Tibial artery (tissue), 4 donors: ENCODE results near the gene NFATC3.

Experiments
- DNase-seq, 2 donors: peaks; one replicate each; pipeline ENCODE4 v3.0.0-alpha.2; 2019
- H3K27ac ChIP-seq, 2 donors: fragments of 200-600 bp; sonication (generic) in 1 of 2; 1 replicate in 1 of 2; 2 replicates in 1 of 2; pipeline ENCODE4 v1.5.1; 2018 to 2019; ENCODE audit warnings: mild to moderate bottlenecking in 1 of 2
- H3K27me3 ChIP-seq, 2 donors: fragments of 200-600 bp; sonication (generic) in 1 of 2; one replicate each; pipeline versions ENCODE4 v1.5.1 to v1.6.0; 2016 to 2019
- H3K36me3 ChIP-seq, 3 donors: fragments of 200-600 bp; sonication (generic) in 2 of 3; one replicate each; pipeline ENCODE4 v1.5.1; 2016 to 2019; ENCODE audit warnings: mild to moderate bottlenecking in 2 of 3
- H3K4me1 ChIP-seq, 4 donors: fragments of 200-600 bp; sonication (generic) in 2 of 4; 1 replicate in 3 of 4; 2 replicates in 1 of 4; pipeline ENCODE4 v1.5.1; 2016 to 2019
- H3K4me3 ChIP-seq, 2 donors: fragments of 200-600 bp; sonication (generic) in 1 of 2; 1 replicate in 1 of 2; 2 replicates in 1 of 2; pipeline ENCODE4 v1.5.1; 2018 to 2019; ENCODE audit warnings: mild to moderate bottlenecking in 2 of 2
- H3K9me3 ChIP-seq, 3 donors: fragments of 200-600 bp; sonication (generic) in 1 of 3; one replicate each; pipeline ENCODE4 v1.5.1; 2016 to 2019
- intact Hi-C: fragments of 100-400 bp; cut with DNase I; formaldehyde crosslinking; loops from one replicate; pipeline ENCODE4 v1.15.0; 2023; ENCODE audit warnings: low total_unique reads
- TF ChIP-seq, protein P1 (sequence below), 2 experiments: fragments of 200-600 bp in 1 of 2; fragments of 450-650 bp in 1 of 2; IDR thresholded peaks; one replicate each; pipeline ENCODE4 v1.5.1; 2017 to 2019; ENCODE audit warnings: antibody characterized with exemption in 2 of 2, mild to moderate bottlenecking in 1 of 2, moderate library complexity in 1 of 2

The NFATC3 gene

DNA sequence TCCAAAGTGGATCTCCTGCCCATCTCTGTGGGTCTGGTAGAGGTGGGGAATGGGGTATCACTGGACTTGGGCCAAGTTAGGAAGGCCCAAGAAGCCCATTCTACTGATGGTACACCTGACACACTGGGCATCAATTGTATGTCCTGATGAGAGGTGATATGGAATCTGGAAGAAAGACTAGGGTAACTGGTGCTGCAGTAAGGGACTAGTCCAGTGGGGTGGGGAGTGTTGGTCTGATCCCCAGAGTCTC, 5.9 kb upstream of the NFATC3 start:
- intact Hi-C loops = no loop called here
- H3K27me3 ChIP-seq = no peaks in the 10 kb centered on the region
- peaks cover 0 to 12% (median 10%) of the 10 kb centered on the region in 4 donors for H3K4me1 ChIP-seq
- H3K36me3 ChIP-seq = peaks cover 21 to 53% (median 22%) of the 10 kb centered on the region in 3 donors
- DNase-seq = no peak
- TF ChIP-seq, protein P1, sequence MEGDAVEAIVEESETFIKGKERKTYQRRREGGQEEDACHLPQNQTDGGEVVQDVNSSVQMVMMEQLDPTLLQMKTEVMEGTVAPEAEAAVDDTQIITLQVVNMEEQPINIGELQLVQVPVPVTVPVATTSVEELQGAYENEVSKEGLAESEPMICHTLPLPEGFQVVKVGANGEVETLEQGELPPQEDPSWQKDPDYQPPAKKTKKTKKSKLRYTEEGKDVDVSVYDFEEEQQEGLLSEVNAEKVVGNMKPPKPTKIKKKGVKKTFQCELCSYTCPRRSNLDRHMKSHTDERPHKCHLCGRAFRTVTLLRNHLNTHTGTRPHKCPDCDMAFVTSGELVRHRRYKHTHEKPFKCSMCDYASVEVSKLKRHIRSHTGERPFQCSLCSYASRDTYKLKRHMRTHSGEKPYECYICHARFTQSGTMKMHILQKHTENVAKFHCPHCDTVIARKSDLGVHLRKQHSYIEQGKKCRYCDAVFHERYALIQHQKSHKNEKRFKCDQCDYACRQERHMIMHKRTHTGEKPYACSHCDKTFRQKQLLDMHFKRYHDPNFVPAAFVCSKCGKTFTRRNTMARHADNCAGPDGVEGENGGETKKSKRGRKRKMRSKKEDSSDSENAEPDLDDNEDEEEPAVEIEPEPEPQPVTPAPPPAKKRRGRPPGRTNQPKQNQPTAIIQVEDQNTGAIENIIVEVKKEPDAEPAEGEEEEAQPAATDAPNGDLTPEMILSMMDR (IDR thresholded peaks at IDR 0.05) = no peak
- H3K27ac ChIP-seq = peak overlapping the region in 1 of 2 donors; percentile 35
- no peak overlapping the region for H3K4me3 ChIP-seq
- H3K9me3 ChIP-seq = no peaks in the 10 kb centered on the region

DNA sequence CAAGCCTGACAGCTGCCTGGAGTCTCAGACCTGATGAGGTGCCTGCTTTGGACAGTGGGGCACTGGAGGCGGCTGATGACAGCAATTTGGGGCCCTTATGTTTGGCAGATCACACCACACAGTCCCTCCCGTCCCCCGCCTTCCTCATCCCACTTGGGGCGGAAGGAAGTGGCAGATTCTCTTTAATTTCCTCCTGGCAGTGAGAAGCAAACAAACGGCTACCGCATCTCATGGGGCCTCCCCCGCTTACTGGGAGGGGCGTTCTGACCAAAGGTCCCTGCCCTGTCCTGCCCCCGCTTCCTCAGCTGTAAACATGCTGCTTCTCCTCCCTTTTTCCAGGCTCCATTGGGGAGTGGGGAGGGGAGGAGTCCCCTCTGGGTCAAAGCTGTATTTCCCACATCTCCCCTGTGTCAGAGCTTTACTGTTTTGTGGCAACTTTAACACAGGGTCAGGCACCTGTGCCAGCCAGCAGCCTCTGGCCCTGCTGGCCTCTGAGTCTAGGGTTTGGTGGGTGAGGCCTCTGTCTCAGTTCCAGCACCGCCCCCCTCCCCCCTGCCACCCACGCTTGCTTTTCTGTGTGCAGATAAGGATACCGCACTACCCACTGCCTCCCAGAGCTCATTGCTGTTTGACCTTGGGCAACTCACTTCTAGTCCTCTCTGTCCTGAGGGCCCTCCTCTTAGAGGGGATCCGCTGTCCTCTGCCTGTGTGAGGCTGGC, 5.4 kb upstream of the NFATC3 start:
- Histone ChIP-seq H3K4me3 (no peak overlapping the region), H3K9me3 (no peaks in the 10 kb centered on the region), H3K27me3 (no peaks in the 10 kb centered on the region), H3K27ac (peak overlapping the region; percentile 32 to 35), H3K4me1 (peaks cover 0 to 14% (median 11%) of the 10 kb centered on the region in 4 donors), H3K36me3 (peaks cover 19 to 48% (median 20%) of the 10 kb centered on the region in 3 donors)
- TF ChIP-seq, protein P1 (IDR thresholded peaks at IDR 0.05) = no peak
- peak; percentile 69 to 80 for DNase-seq
- intact Hi-C loops = loop anchor here (10.0 kb wide), 1 partner anchor 155 kb away; the partner anchor contains the start of gene ESRP2

DNA sequence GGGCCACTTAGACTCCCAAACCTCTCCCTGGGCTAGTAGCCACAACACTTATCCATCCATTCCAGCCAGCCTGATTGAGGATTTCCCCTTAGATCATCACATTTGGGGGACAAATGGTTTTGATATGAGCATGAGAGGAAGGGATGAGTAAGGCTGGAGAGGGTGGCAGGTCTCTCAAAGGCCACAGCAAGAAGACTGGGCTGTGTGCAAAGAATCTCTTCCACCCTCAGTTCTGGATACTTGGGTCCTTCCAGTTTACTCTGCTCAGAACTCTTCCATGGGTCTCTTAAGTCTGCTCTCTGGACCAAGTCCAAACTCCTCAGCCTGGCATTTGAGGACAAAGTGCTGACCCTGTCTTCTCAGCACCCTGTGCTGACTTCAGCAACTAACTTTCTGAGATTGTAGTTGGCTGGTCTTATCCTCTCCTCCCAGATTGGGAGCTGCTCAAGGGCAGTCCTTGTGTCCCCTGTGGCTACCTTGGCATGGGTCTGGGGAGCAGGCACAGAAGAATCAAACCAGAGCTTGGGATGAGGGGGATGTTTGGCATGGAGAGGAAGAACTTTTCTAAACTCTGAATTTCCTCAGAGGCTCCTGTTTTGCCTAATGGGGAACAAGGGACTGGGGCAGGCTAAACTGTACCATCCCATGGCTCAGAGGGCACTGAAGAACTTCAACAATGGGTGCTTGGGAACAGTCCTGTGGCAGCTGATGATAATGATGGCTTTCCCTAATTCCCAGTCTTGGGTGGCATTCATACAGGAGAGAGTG, 3.1 kb upstream of the NFATC3 start:
- intact Hi-C loops = loop anchor here (2.0 to 10.0 kb wide), 2 partner anchors 57 to 153 kb away; partner anchors contain the start of gene ESRP2
- TF ChIP-seq, protein P1 (IDR thresholded peaks at IDR 0.05) = no peak
- Histone ChIP-seq H3K27ac (peak overlapping the region in 1 of 2 donors; percentile 93), H3K36me3 (peaks cover 0 to 26% (median 7%) of the 10 kb centered on the region in 3 donors), H3K27me3 (no peaks in the 10 kb centered on the region), H3K9me3 (no peaks in the 10 kb centered on the region), H3K4me1 (peaks cover 0 to 17% (median 16%) of the 10 kb centered on the region in 4 donors), H3K4me3 (no peak overlapping the region)
- DNase-seq = no peak

DNA sequence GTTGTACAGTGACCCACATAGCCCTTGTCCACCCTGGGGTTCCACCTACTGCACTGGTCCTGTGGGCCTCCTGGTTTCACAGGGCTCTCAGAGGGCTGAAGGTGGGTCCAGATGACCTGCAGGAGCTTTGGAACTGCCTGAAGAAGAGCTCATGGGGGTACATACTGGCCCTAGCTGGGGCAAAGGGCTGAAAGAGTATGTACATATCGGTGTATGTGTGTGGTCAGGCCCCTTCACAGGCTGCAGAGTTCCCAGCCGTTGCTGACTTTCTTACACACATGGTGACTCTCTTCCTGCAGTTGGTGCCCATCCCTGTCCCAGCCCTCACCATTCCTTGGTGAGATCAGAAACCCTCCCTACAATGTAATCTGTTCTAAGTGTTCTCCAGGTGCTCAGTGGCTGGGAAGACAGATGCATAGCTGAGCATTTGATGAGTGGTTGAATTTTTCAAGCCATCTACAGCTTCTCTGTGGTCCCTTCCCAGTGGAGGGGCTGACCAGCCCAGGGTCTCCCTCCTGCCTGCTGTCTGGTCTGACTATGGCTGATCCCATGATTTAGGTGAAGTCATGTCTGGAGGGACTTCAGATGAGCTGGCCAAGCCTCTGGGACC, 2.4 kb upstream of the NFATC3 start:
- H3K27me3 ChIP-seq = no peaks in the 10 kb centered on the region
- peaks cover 0 to 20% (median under 1%) of the 10 kb centered on the region in 3 donors for H3K36me3 ChIP-seq
- intact Hi-C loops = loop anchor here (2.0 to 10.0 kb wide), 2 partner anchors 58 to 152 kb away; partner anchors contain the start of gene ESRP2
- H3K27ac ChIP-seq = peak overlapping the region; percentile 93 to 99
- TF ChIP-seq, protein P1 (IDR thresholded peaks at IDR 0.05) = no peak
- H3K4me3 ChIP-seq = no peak overlapping the region
- peaks cover 0 to 24% (median 19%) of the 10 kb centered on the region in 4 donors for H3K4me1 ChIP-seq
- no peak for DNase-seq
- H3K9me3 ChIP-seq = no peaks in the 10 kb centered on the region

DNA sequence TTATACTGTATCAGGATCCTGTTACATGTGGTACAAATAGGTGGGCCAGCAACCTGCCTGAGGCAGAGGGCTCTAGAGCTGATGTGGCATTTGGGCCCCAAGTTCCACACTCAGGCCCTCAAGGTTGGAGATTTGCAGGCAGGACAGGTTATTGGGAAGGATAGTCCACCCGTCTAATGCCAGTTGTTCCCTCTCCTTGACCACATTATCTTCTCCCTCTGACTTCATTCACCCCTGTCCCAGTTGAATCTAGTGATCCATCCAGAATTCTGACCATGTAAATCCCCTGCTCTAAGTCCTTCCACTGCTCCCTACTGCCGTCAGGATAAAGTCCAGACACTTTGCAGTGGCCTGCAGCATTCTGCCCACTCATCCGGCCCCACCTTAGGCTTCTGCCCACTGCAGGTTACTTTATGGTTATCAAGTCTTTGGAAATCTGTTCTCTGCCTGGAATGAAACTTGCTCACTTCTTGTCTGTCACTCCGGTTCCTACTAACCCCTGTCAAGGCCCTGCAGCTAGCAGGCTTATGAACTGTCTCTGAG, 1.9 kb upstream of the NFATC3 start:
- Histone ChIP-seq H3K27ac (peak overlapping the region; percentile 93 to 99), H3K4me3 (no peak overlapping the region), H3K9me3 (no peaks in the 10 kb centered on the region), H3K4me1 (peaks cover 0 to 28% (median 20%) of the 10 kb centered on the region in 4 donors), H3K27me3 (no peaks in the 10 kb centered on the region), H3K36me3 (peaks cover 0 to 14% (median 0%) of the 10 kb centered on the region in 3 donors)
- DNase-seq = no peak
- intact Hi-C loops = loop anchor here (2.0 to 10.0 kb wide), 2 partner anchors 59 to 151 kb away; partner anchors contain the start of gene ESRP2
- TF ChIP-seq, protein P1 (IDR thresholded peaks at IDR 0.05) = no peak
